Osteocyte (in vitro differentiated cells): ENCODE measurements around the gene ARID2. TPM values are rescaled to one million over a fixed set of nuclear protein-coding genes. Genes with fewer than 3 reads are reported as not detected.
A peak's percentile ranks its signal among the peaks of the same experiment; 100 is the strongest.

Experiments used
- DNase-seq: peaks from one replicate; pipeline ENCODE4 v3.0.0; 2021; ENCODE audit warnings: mixed read lengths; ENCODE audit not compliant: unreplicated experiment; ENCODE audit errors: extremely low spot score
- H3K27ac Mint-ChIP-seq: one replicate; pipeline ENCODE4 v1.8.0; 2021; ENCODE audit warnings: mild to moderate bottlenecking, mixed read lengths; ENCODE audit not compliant: unreplicated experiment
- H3K27me3 Mint-ChIP-seq: one replicate; pipeline ENCODE4 v1.8.0; 2021; ENCODE audit warnings: mixed read lengths; ENCODE audit not compliant: unreplicated experiment
- H3K36me3 Mint-ChIP-seq: one replicate; pipeline ENCODE4 v1.8.0; 2021; ENCODE audit warnings: mixed read lengths; ENCODE audit not compliant: unreplicated experiment
- H3K4me1 Mint-ChIP-seq: one replicate; pipeline ENCODE4 v1.8.0; 2021; ENCODE audit warnings: mixed read lengths; ENCODE audit not compliant: unreplicated experiment
- H3K4me3 Mint-ChIP-seq: one replicate; pipeline ENCODE4 v1.8.0; 2021; ENCODE audit warnings: mild to moderate bottlenecking, moderate library complexity, mixed read lengths; ENCODE audit not compliant: unreplicated experiment
- H3K9me3 Mint-ChIP-seq: one replicate; pipeline ENCODE4 v1.8.0; 2021; ENCODE audit warnings: mixed read lengths; ENCODE audit not compliant: unreplicated experiment
- CTCF ChIP-seq: fragments of 200-600 bp; sonication (generic); IDR thresholded peaks from 2 replicates; pipeline ENCODE4 v1.5.0; 2021; ENCODE audit warnings: antibody characterized with exemption, mild to moderate bottlenecking, moderate library complexity
- total RNA-seq: library from RNA; stranded (reverse); gene quantifications from 2 replicates; pipeline ENCODE4 v1.2.1, GENCODE V29; 2021

ARID2 gene
- total RNA-seq, 1 donor from 2014 or later, result 38.1 TPM

- no peaks in the 10 kb centered on the region for H3K9me3 Mint-ChIP-seq
- H3K36me3 Mint-ChIP-seq, result peaks cover 49% of the 10 kb centered on the region
- no peak overlapping the region for H3K27ac Mint-ChIP-seq
Measured at GRCh38 chr12:45872446-45872845, 142.9 kb downstream of the ARID2 start.

GRCh38 chr12:45877069-45877468 is 147.6 kb downstream of the ARID2 start:
- H3K27ac Mint-ChIP-seq, result no peak overlapping the region
- DNase-seq, result no peak
- peaks cover 50% of the 10 kb centered on the region for H3K36me3 Mint-ChIP-seq
- no peaks in the 10 kb centered on the region for H3K9me3 Mint-ChIP-seq
- peaks cover 45% of the 10 kb centered on the region for H3K4me1 Mint-ChIP-seq
- TF ChIP-seq CTCF, result no peak
- no peaks in the 10 kb centered on the region for H3K27me3 Mint-ChIP-seq
- H3K4me3 Mint-ChIP-seq, result no peak overlapping the region

More at GRCh38 chr12:45872446-45872845, 142.9 kb downstream of the ARID2 start:
- TF ChIP-seq CTCF, result no peak
- DNase-seq, result no peak
- H3K4me3 Mint-ChIP-seq, result no peak overlapping the region
- H3K4me1 Mint-ChIP-seq, result peaks cover 2% of the 10 kb centered on the region
- no peaks in the 10 kb centered on the region for H3K27me3 Mint-ChIP-seq

- DNase-seq, result no peak
- Mint-ChIP-seq H3K36me3 (peaks cover 45% of the 10 kb centered on the region), H3K9me3 (no peaks in the 10 kb centered on the region), H3K27ac (peak overlapping the region; percentile 82), H3K4me1 (peaks cover 47% of the 10 kb centered on the region), H3K27me3 (no peaks in the 10 kb centered on the region), H3K4me3 (peak overlapping the region; percentile 1)
- no peak for TF ChIP-seq CTCF
Measured at GRCh38 chr12:45878630-45879255, 149.2 kb downstream of the ARID2 start.

- Mint-ChIP-seq H3K27ac (peak overlapping the region; percentile 82), H3K27me3 (no peaks in the 10 kb centered on the region), H3K36me3 (peaks cover 38% of the 10 kb centered on the region), H3K4me1 (peaks cover 47% of the 10 kb centered on the region), H3K4me3 (no peak overlapping the region), H3K9me3 (no peaks in the 10 kb centered on the region)
- DNase-seq, result no peak
- TF ChIP-seq CTCF, result no peak
Measured at GRCh38 chr12:45879363-45879895, 149.9 kb downstream of the ARID2 start.

GRCh38 chr12:45880533-45880932 is 151.0 kb downstream of the ARID2 start:
- H3K4me1 Mint-ChIP-seq, result peaks cover 47% of the 10 kb centered on the region
- H3K4me3 Mint-ChIP-seq, result no peak overlapping the region
- no peak for DNase-seq
- H3K36me3 Mint-ChIP-seq, result peaks cover 37% of the 10 kb centered on the region
- H3K27ac Mint-ChIP-seq, result no peak overlapping the region
- TF ChIP-seq CTCF, result no peak
- no peaks in the 10 kb centered on the region for H3K9me3 Mint-ChIP-seq
- H3K27me3 Mint-ChIP-seq, result no peaks in the 10 kb centered on the region
